Endodermal cell (in vitro differentiated cells): ENCODE results near the gene LRFN5. TPM values are rescaled to one million over a fixed set of nuclear protein-coding genes. Genes with fewer than 3 reads are reported as not detected.

Source experiments
- DNase-seq: peaks from one replicate; pipeline ENCODE4 v3.0.0-alpha.2; 2017
- H3K27ac ChIP-seq: 2 replicates; pipeline ENCODE4 v1.5.1; 2013; ENCODE audit warnings: mild to moderate bottlenecking, low read depth, low read length, moderate library complexity
- H3K27me3 ChIP-seq: 2 replicates; pipeline ENCODE4 v1.6.1; 2013; ENCODE audit warnings: mild to moderate bottlenecking, low read length, moderate library complexity; ENCODE audit not compliant: insufficient read depth, control insufficient read depth, poor library complexity, severe bottlenecking
- H3K36me3 ChIP-seq: 2 replicates; pipeline ENCODE4 v1.7.0; 2013; ENCODE audit warnings: mild to moderate bottlenecking, low read length, moderate library complexity; ENCODE audit not compliant: control insufficient read depth, insufficient read depth
- H3K4me1 ChIP-seq: one replicate; pipeline ENCODE4 v1.7.0; 2013; ENCODE audit warnings: low read length; ENCODE audit not compliant: control insufficient read depth, insufficient read depth
- H3K4me3 ChIP-seq: 2 replicates; pipeline ENCODE4 v1.5.1; 2013; ENCODE audit warnings: mild to moderate bottlenecking, low read length, moderate library complexity
- H3K9ac ChIP-seq: 2 replicates; pipeline ENCODE4 v1.6.1; 2013; ENCODE audit warnings: mild to moderate bottlenecking, low read length, moderate library complexity; ENCODE audit not compliant: poor library complexity, severe bottlenecking; ENCODE audit errors: extremely low read depth
- H3K9me3 ChIP-seq: 2 replicates; pipeline ENCODE4 v1.6.1; 2013; ENCODE audit warnings: mild to moderate bottlenecking, low read length, moderate library complexity; ENCODE audit not compliant: control insufficient read depth
- H3K27ac Mint-ChIP-seq: 2 replicates; pipeline ENCODE4 v1.8.0; 2020; ENCODE audit warnings: mixed read lengths
- H3K27me3 Mint-ChIP-seq: 2 replicates; pipeline ENCODE4 v1.8.0; 2021; ENCODE audit warnings: mild to moderate bottlenecking, mixed read lengths; ENCODE audit not compliant: insufficient read depth
- H3K36me3 Mint-ChIP-seq: 2 replicates; pipeline ENCODE4 v1.8.0; 2020; ENCODE audit warnings: low read depth, mixed read lengths
- H3K4me1 Mint-ChIP-seq: 2 replicates; pipeline ENCODE4 v1.8.0; 2020; ENCODE audit warnings: mixed read lengths
- H3K4me3 Mint-ChIP-seq: 2 replicates; pipeline ENCODE4 v1.8.0; 2020; ENCODE audit warnings: mild to moderate bottlenecking, moderate library complexity, mixed read lengths
- H3K9me3 Mint-ChIP-seq: 2 replicates; pipeline ENCODE4 v1.8.0; 2020; ENCODE audit warnings: mild to moderate bottlenecking, mixed read lengths
- WGBS, 2 experiments: methylation state at CpG; one replicate each; pipeline versions ENCODE4 v1.1.5 to v1.1.7; 2013; ENCODE audit warnings: missing lambda C conversion rate in 2 of 2, mixed read lengths in 1 of 2; ENCODE audit not compliant: insufficient coverage in 1 of 2, insufficient read length in 1 of 2; 5-methylcytosine and 5-hydroxymethylcytosine counted together
- total RNA-seq, 2 donors: library from RNA; stranded (reverse); fragmentation: NEBNext Ultra II Directional in 1 of 2; extraction: Animal tissue kit (Norgen Biotek cat#: 25700) in 1 of 2; gene quantifications; 2 replicates in 1 of 2; 3 replicates in 1 of 2; pipeline ENCODE4 v1.2.1, GENCODE V29; 2021
- TF ChIP-seq, protein P1 (sequence below): fragments of 200-600 bp; sonication (generic); conservative IDR thresholded peaks from 2 replicates; pipeline ENCODE4 v1.5.0; 2021; ENCODE audit warnings: antibody characterized with exemption, mild to moderate bottlenecking

The LRFN5 gene
- total RNA-seq, 2 donors from 2014 or later = 1.4 to 3.2 TPM

DNA sequence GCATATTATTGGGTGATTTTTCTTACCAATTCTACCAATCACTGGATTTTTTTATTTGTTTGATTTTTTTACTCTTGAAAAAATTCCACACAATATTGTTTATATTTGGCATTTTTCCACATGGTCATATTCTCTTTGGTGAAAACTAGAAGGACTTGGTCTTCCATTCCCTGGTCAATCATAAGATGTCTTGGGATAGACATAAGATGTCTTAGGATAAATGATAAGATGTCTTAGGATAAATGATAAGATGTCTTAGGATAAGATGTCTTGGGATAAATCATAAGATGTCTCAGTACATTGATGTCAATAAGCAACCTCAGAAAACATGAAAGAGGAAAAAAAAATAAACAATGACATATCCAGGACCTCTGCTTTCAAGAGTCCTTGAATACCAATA, 309.1 kb downstream of the LRFN5 start:
- no peaks in the 10 kb centered on the region for H3K27me3 Mint-ChIP-seq
- no peak overlapping the region for H3K4me3 ChIP-seq
- no peaks in the 10 kb centered on the region for H3K27me3 ChIP-seq
- no peaks in the 10 kb centered on the region for H3K9me3 ChIP-seq
- no peak overlapping the region for H3K4me3 Mint-ChIP-seq
- no peaks in the 10 kb centered on the region for H3K4me1 ChIP-seq
- TF ChIP-seq, protein P1, sequence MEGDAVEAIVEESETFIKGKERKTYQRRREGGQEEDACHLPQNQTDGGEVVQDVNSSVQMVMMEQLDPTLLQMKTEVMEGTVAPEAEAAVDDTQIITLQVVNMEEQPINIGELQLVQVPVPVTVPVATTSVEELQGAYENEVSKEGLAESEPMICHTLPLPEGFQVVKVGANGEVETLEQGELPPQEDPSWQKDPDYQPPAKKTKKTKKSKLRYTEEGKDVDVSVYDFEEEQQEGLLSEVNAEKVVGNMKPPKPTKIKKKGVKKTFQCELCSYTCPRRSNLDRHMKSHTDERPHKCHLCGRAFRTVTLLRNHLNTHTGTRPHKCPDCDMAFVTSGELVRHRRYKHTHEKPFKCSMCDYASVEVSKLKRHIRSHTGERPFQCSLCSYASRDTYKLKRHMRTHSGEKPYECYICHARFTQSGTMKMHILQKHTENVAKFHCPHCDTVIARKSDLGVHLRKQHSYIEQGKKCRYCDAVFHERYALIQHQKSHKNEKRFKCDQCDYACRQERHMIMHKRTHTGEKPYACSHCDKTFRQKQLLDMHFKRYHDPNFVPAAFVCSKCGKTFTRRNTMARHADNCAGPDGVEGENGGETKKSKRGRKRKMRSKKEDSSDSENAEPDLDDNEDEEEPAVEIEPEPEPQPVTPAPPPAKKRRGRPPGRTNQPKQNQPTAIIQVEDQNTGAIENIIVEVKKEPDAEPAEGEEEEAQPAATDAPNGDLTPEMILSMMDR = no peak
- H3K9ac ChIP-seq = no peak overlapping the region
- peaks cover 2% of the 10 kb centered on the region for H3K9me3 Mint-ChIP-seq
- H3K27ac ChIP-seq = no peak overlapping the region
- no peaks in the 10 kb centered on the region for H3K4me1 Mint-ChIP-seq
- H3K36me3 Mint-ChIP-seq = no peaks in the 10 kb centered on the region
- H3K27ac Mint-ChIP-seq = no peak overlapping the region
- no peak for DNase-seq
- H3K36me3 ChIP-seq = no peaks in the 10 kb centered on the region

DNA sequence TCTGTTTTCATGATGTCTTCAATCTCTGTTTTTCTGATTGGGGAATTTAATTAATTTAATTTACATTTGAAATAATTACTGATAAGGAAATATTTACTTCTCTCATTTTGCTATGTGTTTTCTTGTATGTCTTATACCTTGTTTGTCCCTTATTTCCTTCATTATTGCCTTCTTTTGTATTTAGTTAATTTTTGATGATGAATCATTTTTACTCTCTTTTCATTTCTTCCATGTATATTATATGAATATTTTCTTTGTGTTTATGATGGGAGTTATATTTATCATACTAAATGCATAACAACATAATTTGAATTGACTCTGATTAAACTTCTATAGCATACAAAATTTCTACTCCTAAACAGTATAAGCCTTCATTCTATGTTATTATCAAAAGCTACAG, 309.6 kb downstream of the LRFN5 start:
- Histone ChIP-seq H3K9ac (no peak overlapping the region), H3K9me3 (no peaks in the 10 kb centered on the region), H3K4me3 (no peak overlapping the region), H3K4me1 (no peaks in the 10 kb centered on the region), H3K36me3 (no peaks in the 10 kb centered on the region), H3K27me3 (no peaks in the 10 kb centered on the region), H3K27ac (no peak overlapping the region)
- DNase-seq = no peak
- Mint-ChIP-seq H3K9me3 (no peaks in the 10 kb centered on the region), H3K4me3 (no peak overlapping the region), H3K27ac (no peak overlapping the region), H3K36me3 (no peaks in the 10 kb centered on the region), H3K4me1 (no peaks in the 10 kb centered on the region), H3K27me3 (no peaks in the 10 kb centered on the region)
- TF ChIP-seq, protein P1 = no peak

DNA sequence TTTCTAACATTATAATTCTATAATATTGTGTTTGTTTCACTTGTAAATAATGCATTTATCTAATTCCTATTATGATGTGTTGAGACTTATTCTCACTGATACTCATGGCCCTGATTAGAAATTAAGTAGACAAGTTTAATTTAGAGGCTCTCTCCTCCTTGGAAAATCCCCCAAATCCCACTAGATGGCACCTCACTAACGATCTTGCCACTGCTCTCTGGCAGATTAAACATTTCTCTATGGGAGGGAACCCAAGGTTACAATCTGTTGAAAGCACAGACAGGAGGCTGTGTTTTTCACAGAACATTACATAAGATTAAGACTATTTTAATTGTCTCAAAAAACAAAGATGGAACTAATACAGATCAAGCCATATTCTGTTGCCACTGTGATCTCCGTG, 318.7 kb downstream of the LRFN5 start:
- DNase-seq = peak; percentile 44
- no peak overlapping the region for H3K9ac ChIP-seq
- no peaks in the 10 kb centered on the region for H3K9me3 Mint-ChIP-seq
- no peaks in the 10 kb centered on the region for H3K9me3 ChIP-seq
- no peaks in the 10 kb centered on the region for H3K36me3 ChIP-seq
- H3K27me3 Mint-ChIP-seq = no peaks in the 10 kb centered on the region
- H3K4me3 ChIP-seq = no peak overlapping the region
- H3K4me1 Mint-ChIP-seq = no peaks in the 10 kb centered on the region
- TF ChIP-seq, protein P1 = peak; percentile 70
- no peaks in the 10 kb centered on the region for H3K36me3 Mint-ChIP-seq
- no peak overlapping the region for H3K4me3 Mint-ChIP-seq
- H3K27me3 ChIP-seq = no peaks in the 10 kb centered on the region
- no peak overlapping the region for H3K27ac ChIP-seq
- 67% methylated on average over 2 of the region's 2 CpGs; no CpG with 5 or more reads in 1 of the 2 experiments for WGBS, 2 experiments
- no peak overlapping the region for H3K27ac Mint-ChIP-seq
- no peaks in the 10 kb centered on the region for H3K4me1 ChIP-seq
